SJSA1 (cell line): ENCODE data around the gene PLEKHH2. TPM values are rescaled to one million over a fixed set of nuclear protein-coding genes. Genes with fewer than 3 reads are reported as not detected.
"Not testable (repeated sequence)": the region's sequence is repeated elsewhere in the genome, so short reads cannot be mapped to it uniquely, and the experiment has no call there.

ENCODE experiments used
- DNase-seq, 2 experiments: peaks; one replicate each; pipeline ENCODE4 v3.0.0-alpha.2; 2015 to 2020; ENCODE audit warnings: low spot score in 2 of 2, low read depth in 1 of 2
- H3K27ac ChIP-seq: fragments of 250-450 bp; sonication (Bioruptor Pico); 2 replicates; pipeline ENCODE4 v1.5.1; 2020; ENCODE audit warnings: mild to moderate bottlenecking, moderate library complexity
- H3K27me3 ChIP-seq: fragments of 250-450 bp; sonication (Bioruptor Pico); replicated peaks from 2 replicates; pipeline ENCODE4 v1.5.1; 2020; ENCODE audit warnings: mild to moderate bottlenecking, moderate library complexity
- H3K36me3 ChIP-seq: fragments of 250-450 bp; sonication (Bioruptor Pico); 2 replicates; pipeline ENCODE4 v1.5.1; 2020; ENCODE audit warnings: mild to moderate bottlenecking
- H3K4me1 ChIP-seq: fragments of 250-450 bp; sonication (Bioruptor Pico); replicated peaks from 2 replicates; pipeline ENCODE4 v1.6.1; 2021; ENCODE audit warnings: mild to moderate bottlenecking
- H3K4me3 ChIP-seq: fragments of 250-450 bp; sonication (Bioruptor Pico); 2 replicates; pipeline ENCODE4 v1.5.1; 2020; ENCODE audit warnings: mild to moderate bottlenecking
- H3K9me3 ChIP-seq: fragments of 250-450 bp; sonication (Bioruptor Pico); replicated peaks from 2 replicates; pipeline ENCODE4 v1.5.1; 2020; ENCODE audit warnings: mild to moderate bottlenecking
- total RNA-seq: library from RNA; depleted of rRNA; stranded (reverse); fragments of >200 nt; shearing (Covaris generic); gene quantifications from 2 replicates; pipeline ENCODE4 v1.2.3, GENCODE V29; 2014; rRNA removed

PLEKHH2 gene
- 4.5 and 9.4 TPM in 2 replicates for total RNA-seq

DNA sequence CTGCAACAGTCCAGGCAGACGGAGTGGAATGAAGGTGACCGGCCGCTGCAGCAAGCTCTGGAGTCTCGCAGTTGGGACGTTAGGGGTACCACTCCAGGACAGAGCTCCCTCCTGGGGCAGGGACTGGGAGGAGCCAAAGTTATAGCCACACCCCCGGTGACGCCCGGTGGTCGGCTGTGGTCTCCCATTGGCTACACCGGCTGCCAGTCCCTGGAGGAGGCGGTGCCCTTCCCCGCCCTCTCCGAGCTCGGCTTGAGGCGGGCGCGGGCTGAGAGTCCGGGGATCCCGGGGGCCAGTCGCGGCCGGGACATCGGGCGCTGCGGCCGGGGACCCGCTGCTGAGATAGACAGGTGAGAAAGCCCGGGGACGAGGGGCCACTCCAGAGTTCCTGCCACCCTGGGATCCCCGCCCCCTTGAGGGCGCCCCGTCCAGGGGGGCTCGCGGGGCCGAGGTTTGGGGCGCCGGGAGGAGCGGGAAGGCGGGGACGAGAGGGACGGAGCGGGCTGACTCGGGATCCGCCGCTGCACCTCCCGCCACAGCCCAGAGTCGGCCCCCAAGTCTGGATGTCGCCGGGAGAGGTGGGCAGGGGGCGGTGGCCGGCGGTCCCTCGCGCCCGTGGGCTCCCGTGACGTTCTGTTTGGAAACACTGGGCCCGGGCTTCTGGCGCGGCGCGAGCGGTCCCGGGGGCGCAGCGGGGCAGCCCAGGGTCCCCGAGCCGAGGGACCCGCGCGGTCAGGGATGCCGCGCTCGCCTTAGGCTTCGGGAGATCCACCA lies at the start of gene PLEKHH2:
TSS of gene PLEKHH2 (plus strand) at position 231 of the 774 bp plus-strand sequence. CDS start 7,414 bp downstream, outside the sequence.
- peak within 1 kb of the TSS; percentile 85 for H3K4me3 ChIP-seq
- H3K9me3 ChIP-seq: no peaks in the 10 kb centered on the region
- peaks cover 20% of the 10 kb centered on the region for H3K4me1 ChIP-seq
- DNase-seq: peak; percentile 93 to 94
- no peaks in the 10 kb centered on the region for H3K36me3 ChIP-seq
- no peaks in the 10 kb centered on the region for H3K27me3 ChIP-seq
- H3K27ac ChIP-seq: peak within 1 kb of the TSS; percentile 30

DNA sequence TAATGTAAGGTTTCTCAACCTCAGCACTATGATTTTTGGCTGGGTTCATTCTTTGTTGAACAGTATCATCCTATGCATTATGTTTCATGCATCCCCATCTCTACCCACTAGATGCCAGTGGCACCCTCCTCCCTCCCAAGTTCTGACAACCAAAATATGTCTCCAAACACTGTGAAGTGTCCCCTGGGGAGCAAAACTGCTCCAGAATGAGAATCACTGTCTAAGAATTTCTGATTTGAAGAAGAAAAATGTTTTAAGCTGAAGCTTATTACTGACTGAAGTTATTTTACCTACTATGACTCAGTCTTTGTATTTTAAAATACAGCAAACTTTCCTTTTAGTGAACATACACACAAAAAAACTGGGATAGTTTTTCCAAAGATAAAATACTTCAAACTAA lies 44.6 kb upstream of the PLEKHH2 start:
- DNase-seq: peak in 1 of 2 experiments; percentile 17
- H3K27me3 ChIP-seq: no peaks in the 10 kb centered on the region
- H3K27ac ChIP-seq: no peak overlapping the region
- H3K36me3 ChIP-seq: peaks cover 21% of the 10 kb centered on the region
- no peaks in the 10 kb centered on the region for H3K9me3 ChIP-seq
- H3K4me3 ChIP-seq: no peak overlapping the region
- H3K4me1 ChIP-seq: peaks cover 18% of the 10 kb centered on the region

DNA sequence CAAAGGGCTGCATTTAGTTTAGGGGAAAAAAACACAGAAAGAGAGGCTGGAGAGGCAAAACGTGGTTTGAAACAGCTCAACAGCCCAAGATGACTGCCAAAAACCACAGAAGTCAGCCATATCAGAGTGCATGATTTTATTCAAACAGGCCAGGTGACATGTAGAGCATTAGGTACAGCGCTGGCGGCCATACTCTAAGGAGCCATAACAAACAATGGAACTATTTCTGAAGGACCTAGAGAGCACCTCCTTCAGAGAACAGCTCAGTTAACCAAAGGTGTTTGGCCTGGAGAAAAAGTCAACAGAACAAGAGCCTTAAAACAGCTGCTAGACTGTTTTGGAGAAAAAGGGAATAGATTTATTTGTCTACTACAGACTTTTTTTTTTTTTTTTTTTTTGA lies 43.8 kb upstream of the PLEKHH2 start:
- Histone ChIP-seq H3K36me3 (peaks cover 21% of the 10 kb centered on the region), H3K27me3 (no peaks in the 10 kb centered on the region), H3K4me3 (no peak overlapping the region), H3K9me3 (no peaks in the 10 kb centered on the region), H3K4me1 (peaks cover 18% of the 10 kb centered on the region), H3K27ac (no peak overlapping the region)
- no peak for DNase-seq

DNA sequence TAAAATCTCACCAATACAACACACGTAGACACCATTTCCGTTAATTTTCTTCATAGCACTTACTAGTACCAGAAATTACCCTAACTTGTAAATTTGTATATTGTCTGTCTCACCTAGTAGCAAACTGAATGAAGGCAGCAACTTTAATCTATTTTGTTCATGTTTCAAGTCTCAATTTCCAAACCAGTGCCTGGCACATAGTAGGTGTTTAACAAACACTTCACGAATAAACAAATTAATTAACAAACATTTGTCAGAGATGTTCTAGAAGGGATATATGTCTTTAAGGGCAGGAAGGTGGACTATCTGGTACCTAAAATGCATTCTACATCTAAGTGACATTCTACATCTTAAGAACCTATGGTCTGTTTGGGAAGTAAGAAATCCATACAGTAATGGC lies 42.2 kb upstream of the PLEKHH2 start:
- no peaks in the 10 kb centered on the region for H3K9me3 ChIP-seq
- H3K27ac ChIP-seq: no peak overlapping the region; the same call in 1 of the 2 replicates
- DNase-seq: no peak
- peak overlapping the region; percentile 83 for H3K4me3 ChIP-seq
- H3K36me3 ChIP-seq: peaks cover 12% of the 10 kb centered on the region
- H3K4me1 ChIP-seq: peaks cover 18% of the 10 kb centered on the region
- no peaks in the 10 kb centered on the region for H3K27me3 ChIP-seq

DNA sequence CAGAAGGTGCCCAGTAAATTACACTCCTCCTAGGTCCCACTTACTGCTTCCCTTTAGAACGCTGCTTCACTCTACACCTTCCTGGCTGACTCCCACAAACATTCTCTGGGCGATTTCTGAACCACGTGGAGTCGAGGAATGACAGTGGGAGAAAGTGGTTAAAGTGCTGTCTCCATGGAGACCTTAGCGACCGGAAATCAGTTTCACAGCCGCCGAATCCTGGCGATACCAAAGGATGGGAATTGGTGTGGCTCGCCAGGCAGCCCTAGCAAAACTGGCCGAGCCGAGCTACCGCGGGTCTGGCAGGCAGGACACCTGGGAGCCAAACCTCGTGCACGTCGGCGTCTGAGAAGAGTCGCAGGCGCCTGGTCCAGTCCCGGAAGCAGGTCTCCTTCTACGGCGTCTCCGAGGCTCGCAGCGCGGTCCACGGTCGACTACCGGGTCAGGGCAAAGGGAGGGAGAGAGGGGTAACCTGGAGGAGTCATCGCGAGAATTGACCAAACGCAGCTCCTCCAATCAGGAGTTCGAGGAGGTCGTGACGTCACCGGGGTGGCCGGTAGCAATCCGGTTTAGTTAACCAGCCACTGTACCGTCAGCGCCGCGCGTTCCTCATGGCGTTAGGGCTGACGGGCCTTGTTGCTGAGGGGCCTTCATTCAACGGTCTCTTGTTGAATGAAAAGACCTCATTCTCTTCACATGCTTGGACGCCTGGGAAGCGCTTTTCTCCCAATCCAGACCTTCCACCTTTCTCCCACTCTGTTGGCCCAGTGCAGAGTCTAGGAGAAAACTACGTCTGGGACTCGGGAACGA lies 41.3 kb upstream of the PLEKHH2 start, which contains the start of gene THADA:
TSS of gene THADA (minus strand) at position 436 of the 810 bp plus-strand sequence. CDS start 3,646 bp downstream, outside the sequence.
- Histone ChIP-seq H3K27me3 (no peaks in the 10 kb centered on the region), H3K4me3 (peak within 1 kb of the TSS; percentile 83), H3K9me3 (no peaks in the 10 kb centered on the region), H3K4me1 (peaks cover 18% of the 10 kb centered on the region), H3K27ac (peak within 1 kb of the TSS; percentile 86), H3K36me3 (peaks cover 8% of the 10 kb centered on the region)
- peak; percentile 96 to 99 for DNase-seq

DNA sequence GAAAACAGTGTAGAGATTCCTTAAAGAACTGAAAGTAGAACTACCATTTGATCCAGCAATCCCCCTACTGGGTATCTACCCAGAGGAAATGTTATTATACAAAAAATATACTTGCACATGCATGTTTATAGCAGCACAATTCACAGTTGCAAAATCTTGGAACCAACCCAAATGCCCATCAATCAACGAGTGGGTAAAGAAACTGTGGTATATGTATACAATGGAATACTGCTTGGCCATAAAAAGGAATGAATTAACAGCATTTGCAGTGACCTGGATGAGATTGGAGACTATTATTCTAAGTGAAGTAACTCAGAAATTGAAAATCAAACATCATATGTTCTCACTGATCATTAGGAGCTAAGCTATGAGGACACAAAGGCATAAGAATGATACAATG lies 36.5 kb upstream of the PLEKHH2 start:
- H3K4me3 ChIP-seq, DNase-seq, H3K27me3 ChIP-seq, H3K36me3 ChIP-seq, H3K27ac ChIP-seq, H3K9me3 ChIP-seq, H3K4me1 ChIP-seq: not testable (repeated sequence)

DNA sequence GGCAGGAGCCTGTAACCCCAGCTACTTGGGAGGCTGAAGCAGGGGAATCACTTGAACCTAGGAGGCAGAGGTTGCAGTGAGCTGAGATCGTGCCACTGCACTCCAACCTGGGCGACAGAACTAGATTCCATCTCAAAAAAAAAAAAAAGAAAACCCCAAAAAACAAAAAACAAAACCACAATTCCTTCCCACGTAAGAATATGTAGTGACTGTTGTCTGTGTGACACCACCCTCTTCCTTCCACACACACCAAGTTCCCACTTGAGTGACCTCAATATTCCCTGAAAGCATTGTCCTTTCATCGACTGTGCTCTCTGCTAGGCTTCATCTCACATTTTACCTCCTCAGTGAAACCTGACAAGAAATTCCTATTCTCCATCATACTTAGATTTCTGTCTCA lies 32.4 kb upstream of the PLEKHH2 start:
- Histone ChIP-seq H3K27ac (no peak overlapping the region), H3K4me3 (no peak overlapping the region), H3K36me3 (no peaks in the 10 kb centered on the region), H3K4me1 (no peaks in the 10 kb centered on the region), H3K27me3 (no peaks in the 10 kb centered on the region), H3K9me3 (no peaks in the 10 kb centered on the region)
- no peak for DNase-seq

DNA sequence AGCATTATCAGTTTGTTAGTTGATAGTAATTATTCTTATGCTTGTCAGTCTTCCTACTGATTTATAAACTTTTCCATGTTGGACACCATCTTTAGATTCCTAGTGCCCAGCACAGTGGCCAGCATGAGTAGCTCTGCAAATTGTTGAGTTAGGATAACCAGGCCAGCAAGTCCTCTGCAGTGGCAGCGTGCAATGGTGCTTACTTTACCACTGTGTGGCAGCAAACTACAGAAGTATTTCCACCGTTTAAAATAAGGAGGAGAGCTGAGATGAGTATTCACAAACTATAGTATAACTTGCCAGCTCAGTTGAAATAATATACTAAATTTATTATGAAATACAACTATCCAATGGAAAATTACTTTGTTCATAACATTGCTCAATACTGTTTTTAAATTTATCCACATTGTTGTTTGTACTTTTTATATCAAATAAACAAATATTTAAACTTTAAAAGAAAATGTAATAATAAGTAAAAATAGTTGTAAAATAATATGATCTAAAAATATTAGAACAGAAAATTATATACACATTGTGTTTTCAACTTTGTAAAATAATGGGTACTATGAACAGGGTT lies 31.9 kb upstream of the PLEKHH2 start:
- H3K4me1 ChIP-seq: no peaks in the 10 kb centered on the region
- H3K9me3 ChIP-seq: no peaks in the 10 kb centered on the region
- H3K27me3 ChIP-seq: no peaks in the 10 kb centered on the region
- DNase-seq: no peak
- H3K4me3 ChIP-seq: no peak overlapping the region
- no peak overlapping the region for H3K27ac ChIP-seq
- H3K36me3 ChIP-seq: no peaks in the 10 kb centered on the region

DNA sequence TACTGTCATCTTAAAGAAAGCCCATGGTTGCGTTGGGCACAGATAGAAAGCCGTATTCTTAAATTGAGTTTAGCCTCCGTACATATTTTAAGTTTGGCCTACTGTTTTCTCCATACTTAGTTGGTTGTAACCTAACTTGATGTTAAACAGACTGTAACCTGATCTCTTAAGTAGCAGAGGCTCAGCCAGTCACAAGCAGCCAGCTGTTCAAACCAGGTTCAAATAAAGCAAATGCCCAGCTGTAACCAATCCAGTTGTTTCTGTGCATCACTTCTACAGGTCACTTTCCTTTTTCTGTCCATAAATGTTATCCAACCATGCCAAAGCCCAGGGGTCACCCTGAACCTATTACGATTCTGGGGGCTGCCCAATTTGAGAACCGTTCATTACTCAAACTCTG lies 31.2 kb upstream of the PLEKHH2 start:
- Histone ChIP-seq H3K4me3 (no peak overlapping the region), H3K27me3 (no peaks in the 10 kb centered on the region), H3K36me3 (no peaks in the 10 kb centered on the region), H3K9me3 (no peaks in the 10 kb centered on the region), H3K4me1 (no peaks in the 10 kb centered on the region), H3K27ac (no peak overlapping the region)
- no peak for DNase-seq

DNA sequence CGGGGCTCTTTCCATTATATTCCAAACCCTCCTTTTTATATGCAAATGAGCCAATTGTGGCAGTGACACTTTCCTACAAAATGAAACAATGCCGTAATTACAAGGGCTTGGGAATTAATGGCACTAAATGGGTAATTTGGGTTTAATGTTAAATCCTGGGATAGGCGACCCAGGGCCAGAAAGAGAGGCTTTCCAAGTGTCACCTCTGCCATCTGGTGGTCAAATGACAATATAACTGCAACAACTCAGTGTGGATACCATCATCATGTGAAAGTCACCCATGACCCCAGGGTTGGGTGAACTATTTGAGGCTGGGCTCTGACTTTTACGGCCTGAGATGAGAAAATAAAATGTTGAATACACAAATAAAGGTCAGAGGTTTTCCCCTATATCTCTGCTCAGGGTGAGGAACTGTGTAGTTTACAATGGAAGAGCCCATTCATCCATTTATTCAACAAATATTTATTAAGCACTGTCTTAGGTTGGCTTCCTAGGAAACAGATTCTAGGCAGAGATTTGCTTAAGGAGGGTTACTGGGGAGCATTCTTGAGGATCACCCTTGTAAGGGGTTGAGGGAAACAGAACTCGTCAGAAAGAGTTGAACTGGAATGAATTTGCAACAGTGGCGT lies 27.7 kb upstream of the PLEKHH2 start:
- Histone ChIP-seq H3K9me3 (no peaks in the 10 kb centered on the region), H3K4me1 (no peaks in the 10 kb centered on the region), H3K4me3 (no peak overlapping the region), H3K27me3 (no peaks in the 10 kb centered on the region), H3K36me3 (no peaks in the 10 kb centered on the region), H3K27ac (no peak overlapping the region)
- peak in 1 of 2 experiments; percentile 31 for DNase-seq

DNA sequence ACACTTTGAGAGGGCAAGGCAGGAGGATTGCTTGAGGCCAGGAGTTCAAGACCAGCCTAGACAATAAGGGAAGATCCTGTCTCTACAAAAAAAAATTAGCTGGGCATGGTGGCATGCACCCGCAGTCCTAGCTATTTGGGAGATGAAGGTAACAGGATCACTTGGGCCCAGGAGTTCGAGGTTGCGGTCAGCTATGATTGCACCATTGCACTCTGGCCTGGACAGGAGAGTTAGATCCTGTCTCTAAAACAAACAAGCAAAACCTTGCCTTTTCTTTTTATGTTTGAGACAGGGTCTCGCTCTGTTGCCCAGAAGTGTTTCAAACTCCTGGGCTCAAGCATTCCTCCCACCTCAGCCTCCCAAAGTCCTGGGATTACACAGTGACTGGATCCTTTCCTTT lies 26.7 kb upstream of the PLEKHH2 start:
- Histone ChIP-seq H3K4me1 (no peaks in the 10 kb centered on the region), H3K27ac (no peak overlapping the region), H3K27me3 (no peaks in the 10 kb centered on the region), H3K4me3 (no peak overlapping the region), H3K9me3 (no peaks in the 10 kb centered on the region), H3K36me3 (no peaks in the 10 kb centered on the region)
- DNase-seq: no peak

DNA sequence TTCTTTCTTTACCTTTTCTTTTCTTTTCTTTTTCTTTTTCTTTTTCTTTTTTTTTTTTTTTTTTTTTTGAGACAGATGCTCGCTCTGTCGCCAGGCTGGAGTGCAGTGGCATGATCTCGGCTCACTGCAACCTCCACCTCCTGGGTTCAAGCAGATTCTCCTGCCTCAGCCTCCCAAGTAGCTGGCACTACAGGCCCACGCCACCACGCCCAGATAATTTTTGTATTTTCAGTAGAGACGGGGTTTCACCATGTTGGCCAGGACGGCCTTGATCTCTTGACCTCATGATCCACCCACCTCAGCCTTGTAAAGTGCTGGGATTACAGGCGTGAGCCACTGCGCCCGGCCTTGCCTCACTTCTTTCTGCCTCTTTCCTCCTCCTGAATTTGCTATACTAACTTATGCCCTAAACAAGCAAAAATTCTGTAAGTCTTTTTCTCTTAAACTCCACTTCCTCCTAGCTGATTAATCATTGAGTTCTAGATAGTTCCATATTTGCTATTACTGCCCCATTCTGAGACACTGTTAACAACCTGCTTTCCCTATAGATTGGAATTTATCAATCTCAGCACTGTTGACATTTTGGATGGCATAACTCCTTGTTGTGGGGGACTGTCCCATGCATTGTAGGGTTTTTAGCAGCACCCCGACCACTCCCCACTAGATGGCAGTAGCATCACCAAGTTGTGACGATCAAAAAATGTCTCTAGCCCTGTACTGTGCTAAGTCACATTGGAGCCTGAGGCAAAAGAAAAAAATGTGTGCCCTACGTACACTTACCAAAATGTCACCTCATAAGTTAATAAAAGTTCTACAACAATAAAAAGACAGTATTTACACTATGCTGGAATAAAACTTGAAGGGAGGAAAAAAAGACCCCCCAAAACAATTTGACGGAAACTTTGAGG lies 24.8 kb upstream of the PLEKHH2 start:
- no peaks in the 10 kb centered on the region for H3K9me3 ChIP-seq
- no peak overlapping the region for H3K4me3 ChIP-seq
- H3K36me3 ChIP-seq: no peaks in the 10 kb centered on the region
- DNase-seq: peak; percentile 48 to 64
- no peaks in the 10 kb centered on the region for H3K27me3 ChIP-seq
- no peak overlapping the region for H3K27ac ChIP-seq
- no peaks in the 10 kb centered on the region for H3K4me1 ChIP-seq

DNA sequence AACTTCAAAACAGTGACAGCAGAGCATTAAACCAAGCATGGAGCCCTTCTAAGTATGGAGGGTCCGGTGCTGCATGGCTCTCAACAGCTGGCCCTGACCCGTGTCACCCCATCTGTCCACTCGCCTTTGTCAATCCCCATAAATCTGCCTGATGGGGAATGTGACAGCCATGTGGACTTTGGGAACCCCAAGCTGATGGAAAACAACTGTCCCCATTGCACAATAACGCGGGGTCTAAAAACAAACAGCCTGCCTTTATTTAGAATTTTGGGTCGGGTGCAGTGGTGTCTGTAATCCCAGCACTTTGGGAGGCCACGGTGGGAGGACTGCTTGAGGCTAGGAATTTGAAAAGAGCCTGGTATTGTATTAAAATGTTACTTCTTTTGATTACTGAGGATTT lies 24.1 kb upstream of the PLEKHH2 start:
- DNase-seq: no peak
- Histone ChIP-seq H3K27me3 (no peaks in the 10 kb centered on the region), H3K4me3 (no peak overlapping the region), H3K4me1 (no peaks in the 10 kb centered on the region), H3K9me3 (no peaks in the 10 kb centered on the region), H3K27ac (no peak overlapping the region), H3K36me3 (no peaks in the 10 kb centered on the region)
